ENCODE data around the gene EFCAB6. TPM values are rescaled to one million over a fixed set of nuclear protein-coding genes. Genes with fewer than 3 reads are reported as not detected.

Gene EFCAB6
- polyA plus RNA-seq, 3 donors: not detected

DNA sequence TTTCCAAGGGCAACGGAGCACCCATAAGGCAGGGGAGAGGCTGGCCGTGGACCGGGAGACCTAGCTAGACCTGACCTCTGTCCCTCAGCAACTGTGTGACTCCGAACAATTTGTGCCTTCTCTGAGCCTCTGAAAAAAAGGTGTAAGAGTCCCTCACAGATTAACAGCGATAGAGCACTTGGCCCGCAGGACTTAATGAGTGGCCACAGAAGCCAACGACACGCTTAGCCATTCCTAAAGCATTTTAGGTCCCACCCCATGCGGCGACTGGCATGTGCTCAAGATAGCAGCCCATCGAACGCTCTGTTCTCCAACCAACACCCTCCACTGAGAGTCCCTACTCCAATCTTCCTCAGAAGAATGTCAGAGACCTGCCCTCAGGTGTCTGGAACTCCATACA, 48.7 kb upstream of the EFCAB6 start:
- no peaks in the 10 kb centered on the region for H4K20me1 ChIP-seq (ENCODE audit: insufficient read depth, low read length)
- Mint-ChIP-seq H3K4me3 (peak overlapping the region in 1 of 2 donors; percentile 57), H3K27ac (no peak overlapping the region), H3K9me3 (peaks cover 0 to 22% (median 10%) of the 10 kb centered on the region in 7 donors), H3K4me1 (no peaks in the 10 kb centered on the region), H3K27me3 (ENCODE audit: low read depth in 3 of 3) (peaks cover 39 to 55% (median 48%) of the 10 kb centered on the region in 3 donors), H3K36me3 (peaks cover 0 to 4% of the 10 kb centered on the region in 2 donors)
- peaks cover 18 to 39% of the 10 kb centered on the region in 2 donors for H3K27me3 ChIP-seq (ENCODE audit: control insufficient read depth in 2 of 2, insufficient read depth in 2 of 2, low read length in 2 of 2)
- 91% methylated on average over 9 of the region's 12 CpGs for WGBS (ENCODE audit: insufficient coverage)
- no peak overlapping the region for H2AFZ ChIP-seq (ENCODE audit: insufficient read depth, low read depth, low read length, poor library complexity, severe bottlenecking)
- DNase-seq: no peak
- H3K9me3 ChIP-seq (replicated peaks in 1 of 2; ENCODE audit: control insufficient read depth in 1 of 2, insufficient read depth in 1 of 2, low read length in 2 of 2): no peaks in the 10 kb centered on the region
- no peak overlapping the region for H3K4me2 ChIP-seq (replicated peaks; ENCODE audit: extremely low read depth, low read length, poor library complexity, severe bottlenecking)
- H3K79me2 ChIP-seq (ENCODE audit: insufficient read depth, low read length): no peaks in the 10 kb centered on the region
- H3K4me3 ChIP-seq (replicated peaks in 1 of 3; ENCODE audit: low read depth in 2 of 3, low read length in 3 of 3): no peak overlapping the region
- TF ChIP-seq CTCF (IDR thresholded peaks at IDR 0.05): no peak
- no peaks in the 10 kb centered on the region for H3K4me1 ChIP-seq (ENCODE audit: control insufficient read depth in 1 of 2, insufficient read depth in 2 of 2, low read length in 2 of 2)
- no peaks in the 10 kb centered on the region for H3K36me3 ChIP-seq (replicated peaks in 1 of 2; ENCODE audit: control insufficient read depth in 1 of 2, insufficient read depth in 2 of 2, low read length in 2 of 2)
- no peak overlapping the region for H3K27ac ChIP-seq (ENCODE audit: low read depth in 1 of 2, low read length in 2 of 2)
- no peak overlapping the region for H3K9ac ChIP-seq (ENCODE audit: insufficient read depth, low read length, poor library complexity, severe bottlenecking)
- intact Hi-C loops (cut with micrococcal nuclease): no loop called here

DNA sequence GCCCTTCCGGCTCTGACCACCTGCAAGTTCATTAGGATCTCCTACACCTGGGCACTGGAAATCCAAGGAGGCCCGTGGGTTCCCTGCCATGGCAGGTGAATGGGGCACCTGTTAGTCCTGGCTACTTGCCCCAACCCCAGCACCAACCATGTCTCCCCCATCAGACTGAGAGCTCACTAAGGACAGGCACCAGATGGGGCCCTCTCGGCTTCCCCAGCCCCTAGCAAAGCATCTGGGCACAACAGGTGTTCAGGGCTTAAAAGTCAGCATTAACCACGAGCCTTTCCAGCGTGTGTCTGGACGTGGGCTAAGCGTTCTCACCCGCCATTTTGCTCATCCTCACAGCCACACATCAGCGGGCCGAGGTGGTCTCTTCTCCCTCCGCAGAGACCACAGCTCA, 48.0 kb upstream of the EFCAB6 start:
- Histone ChIP-seq H4K20me1 (ENCODE audit: insufficient read depth, low read length) (no peaks in the 10 kb centered on the region), H2AFZ (ENCODE audit: insufficient read depth, low read depth, low read length, poor library complexity, severe bottlenecking) (no peak overlapping the region), H3K4me1 (ENCODE audit: control insufficient read depth in 1 of 2, insufficient read depth in 2 of 2, low read length in 2 of 2) (no peaks in the 10 kb centered on the region), H3K79me2 (ENCODE audit: insufficient read depth, low read length) (no peaks in the 10 kb centered on the region), H3K9ac (ENCODE audit: insufficient read depth, low read length, poor library complexity, severe bottlenecking) (no peak overlapping the region), H3K27ac (ENCODE audit: low read depth in 1 of 2, low read length in 2 of 2) (no peak overlapping the region), H3K36me3 (replicated peaks in 1 of 2; ENCODE audit: control insufficient read depth in 1 of 2, insufficient read depth in 2 of 2, low read length in 2 of 2) (no peaks in the 10 kb centered on the region), H3K4me3 (replicated peaks in 1 of 3; ENCODE audit: low read depth in 2 of 3, low read length in 3 of 3) (no peak overlapping the region), H3K27me3 (ENCODE audit: control insufficient read depth in 2 of 2, insufficient read depth in 2 of 2, low read length in 2 of 2) (peaks cover 18 to 39% of the 10 kb centered on the region in 2 donors), H3K9me3 (replicated peaks in 1 of 2; ENCODE audit: control insufficient read depth in 1 of 2, insufficient read depth in 1 of 2, low read length in 2 of 2) (no peaks in the 10 kb centered on the region), H3K4me2 (replicated peaks; ENCODE audit: extremely low read depth, low read length, poor library complexity, severe bottlenecking) (no peak overlapping the region)
- no peak for TF ChIP-seq CTCF (IDR thresholded peaks at IDR 0.05)
- no peak for DNase-seq
- peaks cover 0 to 4% of the 10 kb centered on the region in 2 donors for H3K36me3 Mint-ChIP-seq
- peaks cover 0 to 22% (median 10%) of the 10 kb centered on the region in 7 donors for H3K9me3 Mint-ChIP-seq
- H3K4me1 Mint-ChIP-seq: no peaks in the 10 kb centered on the region
- peak overlapping the region in 1 of 2 donors; percentile 32 for H3K4me3 Mint-ChIP-seq
- H3K27ac Mint-ChIP-seq: no peak overlapping the region
- 88% methylated on average over 11 of the region's 11 CpGs for WGBS (ENCODE audit: insufficient coverage)
- intact Hi-C loops (cut with micrococcal nuclease): no loop called here
- peaks cover 39 to 55% (median 47%) of the 10 kb centered on the region in 3 donors for H3K27me3 Mint-ChIP-seq (ENCODE audit: low read depth in 3 of 3)

Measured in CD14-positive monocyte (primary cell).